HepG2 (cell line): ENCODE results near the gene HSD17B2.

Experiments used
- BCLAF1 ChIP-seq: fragments of 450-650 bp; IDR thresholded peaks from 2 replicates; pipeline ENCODE4 v1.6.1; 2017; ENCODE audit warnings: mild to moderate bottlenecking
- KDM5A ChIP-seq: fragments of 200-600 bp; sonication (generic); IDR thresholded peaks from 2 replicates; pipeline ENCODE4 v1.7.0; 2018; ENCODE audit warnings: antibody characterized with exemption, mild to moderate bottlenecking, low read length, borderline replicate concordance
- NCOR1 ChIP-seq: fragments of 200-600 bp; sonication (generic); IDR thresholded peaks from 2 replicates; pipeline ENCODE4 v1.7.0; 2017; ENCODE audit warnings: antibody characterized with exemption, low read length, borderline replicate concordance
- POLR2A ChIP-seq, 2 experiments: IDR thresholded peaks; 2 replicates each; pipeline ENCODE4 v1.6.1; 2011; ENCODE audit warnings: low read depth in 2 of 2, low read length in 2 of 2, mild to moderate bottlenecking in 1 of 2, moderate library complexity in 1 of 2; ENCODE audit not compliant: insufficient read depth in 1 of 2
- RAD21 ChIP-seq: fragments of 450-650 bp; formaldehyde crosslinking; IDR thresholded peaks from 2 replicates; pipeline ENCODE4 v1.5.0; 2020; ENCODE audit warnings: mild to moderate bottlenecking
- STAG1 ChIP-seq: sonication (generic); formaldehyde crosslinking; IDR thresholded peaks from 2 replicates; pipeline ENCODE4 v1.4.0; 2020; ENCODE audit warnings: missing genetic modification reagents
- ZFP1 ChIP-seq: IDR thresholded peaks from 2 replicates; pipeline ENCODE4 v1.6.1; 2016
- ZNF282 ChIP-seq: fragments of 450-650 bp; IDR thresholded peaks from 2 replicates; pipeline ENCODE4 v1.6.1; 2018; ENCODE audit not compliant: partially characterized antibody
- ZNF556 ChIP-seq: sonication (generic); formaldehyde crosslinking; IDR thresholded peaks from 2 replicates; pipeline ENCODE4 v1.4.0; 2020; ENCODE audit warnings: mild to moderate bottlenecking, missing genetic modification reagents, borderline replicate concordance
- ZNF747 ChIP-seq: sonication (generic); formaldehyde crosslinking; IDR thresholded peaks from 2 replicates; pipeline ENCODE4 v1.8.1; 2023; ENCODE audit warnings: missing genetic modification reagents, mild to moderate bottlenecking, borderline replicate concordance
- TF ChIP-seq, protein P1 (sequence below): sonication (generic); formaldehyde crosslinking; IDR thresholded peaks from 2 replicates; pipeline ENCODE4 v1.5.0; 2020; ENCODE audit warnings: mild to moderate bottlenecking, missing genetic modification reagents, moderate library complexity

GRCh38 chr16:82118749-82119148 is 83.7 kb downstream of the HSD17B2 start:
- TF ChIP-seq KDM5A (no peak), POLR2A (IDR thresholded peaks at IDR 0.05; ENCODE audit: insufficient read depth in 1 of 2, low read depth in 2 of 2, low read length in 2 of 2) (no peak), NCOR1 (no peak), BCLAF1 (no peak), ZNF556 (CRISPR knock-in tag) (no peak), RAD21 (CRISPR knock-in tag) (no peak), STAG1 (no peak), ZNF747 (CRISPR knock-in tag) (no peak), ZNF282 (no peak), ZFP1 (CRISPR knock-in tag) (no peak)
- TF ChIP-seq, protein P1, sequence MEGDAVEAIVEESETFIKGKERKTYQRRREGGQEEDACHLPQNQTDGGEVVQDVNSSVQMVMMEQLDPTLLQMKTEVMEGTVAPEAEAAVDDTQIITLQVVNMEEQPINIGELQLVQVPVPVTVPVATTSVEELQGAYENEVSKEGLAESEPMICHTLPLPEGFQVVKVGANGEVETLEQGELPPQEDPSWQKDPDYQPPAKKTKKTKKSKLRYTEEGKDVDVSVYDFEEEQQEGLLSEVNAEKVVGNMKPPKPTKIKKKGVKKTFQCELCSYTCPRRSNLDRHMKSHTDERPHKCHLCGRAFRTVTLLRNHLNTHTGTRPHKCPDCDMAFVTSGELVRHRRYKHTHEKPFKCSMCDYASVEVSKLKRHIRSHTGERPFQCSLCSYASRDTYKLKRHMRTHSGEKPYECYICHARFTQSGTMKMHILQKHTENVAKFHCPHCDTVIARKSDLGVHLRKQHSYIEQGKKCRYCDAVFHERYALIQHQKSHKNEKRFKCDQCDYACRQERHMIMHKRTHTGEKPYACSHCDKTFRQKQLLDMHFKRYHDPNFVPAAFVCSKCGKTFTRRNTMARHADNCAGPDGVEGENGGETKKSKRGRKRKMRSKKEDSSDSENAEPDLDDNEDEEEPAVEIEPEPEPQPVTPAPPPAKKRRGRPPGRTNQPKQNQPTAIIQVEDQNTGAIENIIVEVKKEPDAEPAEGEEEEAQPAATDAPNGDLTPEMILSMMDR (CRISPR knock-in tag) = no peak
